Pancreas (tissue), 10 donors: ENCODE data around the gene TTYH1. TPM values are rescaled to one million over a fixed set of nuclear protein-coding genes. Genes with fewer than 3 reads are reported as not detected.

ENCODE experiments used
- ATAC-seq, 4 donors: fragments of 200-7000 bp; cut with Tn5 transposase; one replicate each; pipeline versions ENCODE4 v1.8.0 to v1.9.1; 2020; ENCODE audit warnings: mild to moderate bottlenecking in 4 of 4, moderate library complexity in 4 of 4
- DNase-seq, 6 donors: peaks; one replicate each; pipeline ENCODE4 v3.0.0-alpha.2; 2020
- FAIRE-seq: peaks from 2 replicates; lab custom pipeline; 2012; peaks lifted over from hg19 to GRCh38; lab: Jason Lieb, UNC
- H3K27ac ChIP-seq, 4 donors: fragments of 200-600 bp; sonication (generic); 1 replicate in 3 of 4; 2 replicates in 1 of 4; pipeline versions ENCODE4 v1.5.0 to v1.8.0; 2020
- H3K27me3 ChIP-seq, 4 donors: fragments of 200-600 bp; one replicate each; pipeline ENCODE4 v1.8.0; 2021
- H3K36me3 ChIP-seq, 3 donors: fragments of 200-600 bp; sonication (generic) in 1 of 3; one replicate each; pipeline versions ENCODE4 v1.5.0 to v1.8.0; 2020 to 2021
- H3K4me1 ChIP-seq, 3 donors: fragments of 200-600 bp; one replicate each; pipeline ENCODE4 v1.8.0; 2021
- H3K4me3 ChIP-seq, 4 donors: fragments of 200-600 bp; sonication (generic) in 2 of 4; one replicate each; pipeline versions ENCODE4 v1.5.0 to v1.8.0; 2020 to 2021
- H3K9me3 ChIP-seq, 4 donors: fragments of 200-600 bp; one replicate each; pipeline ENCODE4 v1.8.0; 2021
- WGBS, 2 donors: extraction: QIAGEN DNeasy Blood & Tissue Kit; methylation state at CpG; one replicate each; pipeline ENCODE4 v1.1.7; 2013; 5-methylcytosine and 5-hydroxymethylcytosine counted together
- intact Hi-C, 3 donors: fragments of 100-400 bp; cut with DNase I; formaldehyde crosslinking; loops; one replicate each; pipeline versions ENCODE4 v1.11.1 to v1.14.2; 2022
- polyA plus RNA-seq, 2 donors: library from polyadenylated mRNA; stranded (reverse); fragments of 200-250 nt; gene quantifications; one replicate each; pipeline ENCODE4 v1.2.3, GENCODE V29; 2013
- total RNA-seq, 6 donors: library from RNA; stranded (reverse); fragmentation: NEBNext Ultra II Directional in 4 of 6; extraction: Animal tissue kit (Norgen Biotek cat#: 25700) in 4 of 6; gene quantifications; one replicate each; pipeline versions ENCODE4 v1.2.1 to v1.2.4, GENCODE V29; 2021 to 2023
- TF ChIP-seq, protein P1 (sequence below), 4 donors: fragments of 200-600 bp; sonication (generic) in 3 of 4; IDR thresholded peaks; one replicate each; pipeline versions ENCODE4 v1.5.0 to v1.8.0; 2021; ENCODE audit warnings: antibody characterized with exemption in 4 of 4
- donor health status: healthy with polysubstance abuse.
- donor health status: DM: no; HTN: no; CAD: no; lungs with moderate emphysema.
- donor health status: DM: no; HTN: no; CAD: no.
- donor health status: control.
- donor health status: control.
- donor health status: Bipolar disorder and iron deficiency.
- donor health status: DM: yes; HTN: yes; CAD: no.
- donor health status: DM: no; HTN: no; CAD: no.
- donor health status: DM: no; HTN: no; CAD: no.
- donor health status: DM: yes; HTN: yes; CAD: no.

Gene TTYH1
- total and polyA plus RNA-seq, 8 donors: 20.8 to 78.0 (median 27.0) TPM

DNA sequence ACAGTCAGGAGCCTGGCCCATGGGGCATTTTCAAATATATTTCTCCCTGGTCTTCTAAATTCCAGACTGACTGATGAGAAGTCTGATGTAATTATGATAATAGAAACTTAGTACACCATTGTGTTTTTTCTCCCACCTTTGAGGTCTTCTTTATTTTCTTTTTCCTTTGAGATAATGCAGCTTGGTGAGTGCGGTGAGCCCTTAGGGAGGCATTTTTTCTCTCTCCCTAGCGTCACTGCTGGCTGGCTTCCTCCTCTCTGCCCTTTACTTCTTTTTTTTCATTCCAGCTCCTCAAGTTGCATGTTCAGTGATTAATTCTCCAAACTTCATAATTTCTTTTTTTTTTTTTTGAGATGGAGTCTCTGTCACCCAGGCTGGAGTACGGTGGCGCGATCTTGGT, 70.6 kb downstream of the TTYH1 start:
- Histone ChIP-seq H3K9me3 (no peaks in the 10 kb centered on the region), H3K27me3 (no peaks in the 10 kb centered on the region), H3K4me3 (no peak overlapping the region), H3K4me1 (no peaks in the 10 kb centered on the region), H3K27ac (no peak overlapping the region), H3K36me3 (no peaks in the 10 kb centered on the region)
- FAIRE-seq: no peak
- TF ChIP-seq, protein P1, sequence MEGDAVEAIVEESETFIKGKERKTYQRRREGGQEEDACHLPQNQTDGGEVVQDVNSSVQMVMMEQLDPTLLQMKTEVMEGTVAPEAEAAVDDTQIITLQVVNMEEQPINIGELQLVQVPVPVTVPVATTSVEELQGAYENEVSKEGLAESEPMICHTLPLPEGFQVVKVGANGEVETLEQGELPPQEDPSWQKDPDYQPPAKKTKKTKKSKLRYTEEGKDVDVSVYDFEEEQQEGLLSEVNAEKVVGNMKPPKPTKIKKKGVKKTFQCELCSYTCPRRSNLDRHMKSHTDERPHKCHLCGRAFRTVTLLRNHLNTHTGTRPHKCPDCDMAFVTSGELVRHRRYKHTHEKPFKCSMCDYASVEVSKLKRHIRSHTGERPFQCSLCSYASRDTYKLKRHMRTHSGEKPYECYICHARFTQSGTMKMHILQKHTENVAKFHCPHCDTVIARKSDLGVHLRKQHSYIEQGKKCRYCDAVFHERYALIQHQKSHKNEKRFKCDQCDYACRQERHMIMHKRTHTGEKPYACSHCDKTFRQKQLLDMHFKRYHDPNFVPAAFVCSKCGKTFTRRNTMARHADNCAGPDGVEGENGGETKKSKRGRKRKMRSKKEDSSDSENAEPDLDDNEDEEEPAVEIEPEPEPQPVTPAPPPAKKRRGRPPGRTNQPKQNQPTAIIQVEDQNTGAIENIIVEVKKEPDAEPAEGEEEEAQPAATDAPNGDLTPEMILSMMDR (IDR thresholded peaks at IDR 0.05): no peak
- intact Hi-C loops: no loop called here
- no peak for DNase-seq
- WGBS, 2 donors: 69 to 78% methylated on average over 5 of the region's 5 CpGs
- no peak for ATAC-seq

Other genes starting within 250 kb of the TTYH1 start
- 10 to 100 TPM; 51.8 to 66.5 (median 56.2) TPM for gene TMC4, start 242.3 kb upstream of the TTYH1 start, total RNA-seq
- 10 to 100 TPM; 80.0 to 88.9 TPM for gene TMC4, start 242.3 kb upstream of the TTYH1 start, polyA plus RNA-seq
- 10 to 100 TPM; 18.8 to 47.2 (median 27.3) TPM for gene MBOAT7, start 225.9 kb upstream of the TTYH1 start, total RNA-seq
- gene MBOAT7, start 225.9 kb upstream of the TTYH1 start, polyA plus RNA-seq: 10 to 100 TPM; 32.6 to 34.7 TPM
- 10 to 100 TPM; 16.8 to 24.7 (median 19.4) TPM for gene TSEN34, start 224.2 kb upstream of the TTYH1 start, total RNA-seq
- gene TSEN34, start 224.2 kb upstream of the TTYH1 start, polyA plus RNA-seq: 10 to 100 TPM; 19.5 to 33.3 TPM
- 1,000 to 10,000 TPM in 4 of 6 donors, 100 to 1,000 TPM in 2; 815 to 1,921 (median 1,191) TPM for gene RPS9, start 214.6 kb upstream of the TTYH1 start, total RNA-seq
- 1,000 to 10,000 TPM; 2,302 to 2,340 TPM for gene RPS9, start 214.6 kb upstream of the TTYH1 start, polyA plus RNA-seq
- gene LILRB3, start 192.5 kb upstream of the TTYH1 start, total RNA-seq: 1 to 10 TPM in 3 of 6 donors, under 1 TPM in 3; 0.47 to 5.6 (median 1.6) TPM
- 1 to 10 TPM; 1.3 to 2.4 TPM for gene LILRB3, start 192.5 kb upstream of the TTYH1 start, polyA plus RNA-seq
- 1 to 10 TPM in 2 of 6 donors, under 1 TPM in 4; 0.20 to 2.4 (median 0.62) TPM for gene LILRA6, start 172.7 kb upstream of the TTYH1 start, total RNA-seq
- under 1 TPM; 0.31 to 0.38 TPM for gene LILRA6, start 172.7 kb upstream of the TTYH1 start, polyA plus RNA-seq
- 1 to 10 TPM in 3 of 6 donors, under 1 TPM in 3; 0.23 to 3.1 (median 1.1) TPM for gene LILRB5, start 158.2 kb upstream of the TTYH1 start, total RNA-seq
- 1 to 10 TPM in 1 of 2 donors, under 1 TPM in 1; 0.56 to 1.4 TPM for gene LILRB5, start 158.2 kb upstream of the TTYH1 start, polyA plus RNA-seq
- gene LILRB2, start 134.4 kb upstream of the TTYH1 start, total RNA-seq: 1 to 10 TPM in 3 of 6 donors, under 1 TPM in 3; 0.19 to 3.9 (median 1.2) TPM
- 1 to 10 TPM; 1.4 to 1.6 TPM for gene LILRB2, start 134.4 kb upstream of the TTYH1 start, polyA plus RNA-seq
- 1 to 10 TPM in 2 of 6 donors, under 1 TPM in 4; 0.20 to 1.7 (median 0.51) TPM for gene LILRA5, start 102.3 kb upstream of the TTYH1 start, total RNA-seq
- 1 to 10 TPM in 1 of 2 donors, under 1 TPM in 1; 0.34 to 1.1 TPM for gene LILRA5, start 102.3 kb upstream of the TTYH1 start, polyA plus RNA-seq
- gene LILRA4, start 76.3 kb upstream of the TTYH1 start, total RNA-seq: 1 to 10 TPM in 1 of 6 donors, under 1 TPM in 1, not detected in 4; 0.24 to 2.4 TPM
- gene LILRA4, start 76.3 kb upstream of the TTYH1 start, polyA plus RNA-seq: not detected
- 10 to 100 TPM in 2 of 6 donors, 1 to 10 TPM in 3, under 1 TPM in 1; 0.69 to 33.1 (median 4.8) TPM for gene LAIR1, start 50.5 kb upstream of the TTYH1 start, total RNA-seq
- gene LAIR1, start 50.5 kb upstream of the TTYH1 start, polyA plus RNA-seq: 1 to 10 TPM; 1.7 to 3.1 TPM
- 100 to 1,000 TPM in 4 of 6 donors, 10 to 100 TPM in 2; 64.8 to 173 (median 129) TPM for gene LENG8, start 33.7 kb downstream of the TTYH1 start, total RNA-seq
- gene LENG8, start 33.7 kb downstream of the TTYH1 start, polyA plus RNA-seq: 100 to 1,000 TPM; 313 to 657 TPM
- gene LENG9, start 48.3 kb downstream of the TTYH1 start, total RNA-seq: 10 to 100 TPM in 5 of 6 donors, 1 to 10 TPM in 1; 8.6 to 23.4 (median 16.9) TPM
- 10 to 100 TPM in 1 of 2 donors, 1 to 10 TPM in 1; 4.2 to 12.1 TPM for gene LENG9, start 48.3 kb downstream of the TTYH1 start, polyA plus RNA-seq
- 10 to 100 TPM in 4 of 6 donors, 1 to 10 TPM in 2; 8.2 to 48.0 (median 20.4) TPM for gene CDC42EP5, start 57.8 kb downstream of the TTYH1 start, total RNA-seq
- 10 to 100 TPM in 1 of 2 donors, 1 to 10 TPM in 1; 7.5 to 15.1 TPM for gene CDC42EP5, start 57.8 kb downstream of the TTYH1 start, polyA plus RNA-seq
- not detected for gene LAIR2, start 87.4 kb downstream of the TTYH1 start, total RNA-seq
- not detected for gene LAIR2, start 87.4 kb downstream of the TTYH1 start, polyA plus RNA-seq
- gene LILRA2, start 158.3 kb downstream of the TTYH1 start, total RNA-seq: 1 to 10 TPM in 3 of 6 donors, under 1 TPM in 3; 0.19 to 4.2 (median 0.89) TPM
- gene LILRA2, start 158.3 kb downstream of the TTYH1 start, polyA plus RNA-seq: under 1 TPM; 0.42 to 0.47 TPM
- gene LILRA1, start 178.2 kb downstream of the TTYH1 start, total RNA-seq: 1 to 10 TPM in 1 of 6 donors, under 1 TPM in 4, not detected in 1; 0.08 to 1.5 (median 0.69) TPM
- gene LILRA1, start 178.2 kb downstream of the TTYH1 start, polyA plus RNA-seq: under 1 TPM; 0.19 to 0.23 TPM
- 1 to 10 TPM in 3 of 6 donors, under 1 TPM in 3; 0.51 to 8.8 (median 1.3) TPM for gene LILRB1, start 215.0 kb downstream of the TTYH1 start, total RNA-seq
- gene LILRB1, start 215.0 kb downstream of the TTYH1 start, polyA plus RNA-seq: under 1 TPM; 0.56 to 0.57 TPM
- gene LILRB4, start 247.5 kb downstream of the TTYH1 start, total RNA-seq: 10 to 100 TPM in 1 of 6 donors, 1 to 10 TPM in 2, under 1 TPM in 3; 0.28 to 11.1 (median 1.1) TPM
- gene LILRB4, start 247.5 kb downstream of the TTYH1 start, polyA plus RNA-seq: 1 to 10 TPM in 1 of 2 donors, under 1 TPM in 1; 0.80 to 1.2 TPM